Stimulated activated CD4-positive, alpha-beta T cell treated with anti-CD3 and anti-CD28 coated beads, Interleukin-15, amount 100 ng/mL, for 1 hour (primary cell): ENCODE data around the gene PEX3.

Experiments
- DNase-seq, 2 donors: peaks; one replicate each; pipeline ENCODE4 v3.0.0-alpha.2; 2020; ENCODE audit warnings: low read depth in 1 of 2, low spot score in 1 of 2

Gene PEX3

GRCh38 chr6:143450453-143451371, at the start of gene PEX3, which contains the start of gene ADAT2:
PEX3 (plus strand) TSS chr6:143450805; CDS start chr6:143451043, 238 bp downstream.
ADAT2 (minus strand) TSS chr6:143450695; CDS start chr6:143450658, 37 bp downstream.
- DNase-seq, result peak; percentile 86

GRCh38 chr6:143401068-143401446, 49.5 kb upstream of the PEX3 start:
- DNase-seq, result no peak

- no peak for DNase-seq
These were observed 48.8 kb upstream of the PEX3 start for GRCh38 chr6:143401636-143402370.

- no peak for DNase-seq
These were observed 47.8 kb upstream of the PEX3 start for GRCh38 chr6:143402721-143403336.

- no peak for DNase-seq
These were observed 45.0 kb upstream of the PEX3 start for GRCh38 chr6:143405373-143406154.

GRCh38 chr6:143406673-143407072, 43.9 kb upstream of the PEX3 start:
- no peak for DNase-seq

- no peak for DNase-seq
These were observed 42.3 kb upstream of the PEX3 start for GRCh38 chr6:143408151-143408786.

- no peak for DNase-seq
These were observed 41.8 kb upstream of the PEX3 start for GRCh38 chr6:143408787-143409162.

- no peak for DNase-seq
These were observed 39.7 kb upstream of the PEX3 start for GRCh38 chr6:143410859-143411270.

- DNase-seq, result no peak
These were observed 35.8 kb upstream of the PEX3 start for GRCh38 chr6:143414769-143415168.

GRCh38 chr6:143419526-143419925, 31.1 kb upstream of the PEX3 start:
- no peak for DNase-seq

GRCh38 chr6:143426026-143426425, 24.6 kb upstream of the PEX3 start:
- DNase-seq, result no peak

- peak; percentile 36 to 57 for DNase-seq
These were observed 23.3 kb upstream of the PEX3 start for GRCh38 chr6:143427109-143427817.

- no peak for DNase-seq
These were observed 20.6 kb upstream of the PEX3 start for GRCh38 chr6:143429970-143430369.

GRCh38 chr6:143431226-143431625, 19.4 kb upstream of the PEX3 start:
- no peak for DNase-seq

GRCh38 chr6:143432588-143432987, 18.0 kb upstream of the PEX3 start:
- no peak for DNase-seq

GRCh38 chr6:143441010-143441409, 9.6 kb upstream of the PEX3 start:
- DNase-seq, result no peak

GRCh38 chr6:143441680-143442545, 8.7 kb upstream of the PEX3 start:
- DNase-seq, result no peak

GRCh38 chr6:143443096-143443495, 7.5 kb upstream of the PEX3 start:
- DNase-seq, result no peak
